ENCODE results near the gene NTM. TPM values are rescaled to one million over a fixed set of nuclear protein-coding genes. Genes with fewer than 3 reads are reported as not detected.

The NTM gene
- total RNA-seq, 1 experiment from 2014 or later: 2.7 TPM

DNA sequence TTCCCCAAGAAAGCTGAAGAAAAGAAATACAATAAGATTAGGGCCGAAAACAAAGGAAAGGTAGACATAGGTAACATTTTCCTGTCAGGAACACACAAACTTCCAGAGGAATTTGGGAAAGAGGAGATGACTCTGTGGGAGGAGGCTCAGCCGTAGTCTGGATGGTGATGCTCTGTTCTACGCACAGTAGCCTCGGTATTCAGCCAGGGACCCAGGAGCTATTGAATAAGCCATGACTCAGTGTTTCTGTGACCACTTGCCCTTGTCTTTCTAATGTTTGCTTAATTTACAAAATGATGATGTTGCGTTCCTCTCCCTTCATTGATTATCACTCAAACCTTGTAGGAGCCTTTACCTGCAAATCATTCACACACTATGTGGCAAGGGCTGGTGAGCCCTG is 745.0 kb downstream of the NTM start:
- no peak overlapping the region for H3K4me3 ChIP-seq (ENCODE audit: insufficient read depth, low read depth, low read length)
- H3K27me3 ChIP-seq (ENCODE audit: control insufficient read depth, insufficient read depth, low read length): no peaks in the 10 kb centered on the region
- no peak for DNase-seq
- H3K36me3 ChIP-seq (replicated peaks; ENCODE audit: control insufficient read depth, insufficient read depth, low read length): no peaks in the 10 kb centered on the region

DNA sequence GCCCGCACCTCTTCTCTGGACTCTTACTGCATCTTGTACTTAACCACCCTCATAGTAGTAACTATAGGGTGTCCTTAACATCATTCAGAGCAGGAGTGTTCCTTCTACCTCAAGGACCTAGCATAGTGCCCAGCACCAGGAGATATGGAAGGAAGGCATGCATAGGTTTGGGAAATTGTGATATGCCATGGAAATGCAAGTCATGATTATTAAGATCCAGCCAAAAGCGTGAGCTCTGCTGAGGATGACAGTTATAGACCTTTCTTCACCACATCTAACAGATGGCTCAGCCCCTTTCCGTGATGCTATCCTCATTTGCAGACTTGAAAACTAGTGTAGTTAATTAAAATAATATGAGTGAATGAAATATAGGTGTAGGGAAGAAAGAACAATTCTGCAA is 746.1 kb downstream of the NTM start:
- no peak for DNase-seq
- H3K27me3 ChIP-seq (ENCODE audit: control insufficient read depth, insufficient read depth, low read length): no peaks in the 10 kb centered on the region

GRCh38 chr11:132118661-132119060 is 748.2 kb downstream of the NTM start:
- Histone ChIP-seq H3K4me3 (ENCODE audit: insufficient read depth, low read depth, low read length) (no peak overlapping the region), H3K36me3 (replicated peaks; ENCODE audit: control insufficient read depth, insufficient read depth, low read length) (no peaks in the 10 kb centered on the region), H3K27me3 (ENCODE audit: control insufficient read depth, insufficient read depth, low read length) (no peaks in the 10 kb centered on the region)
- no peak for DNase-seq

More for the DNA sequence above, 746.1 kb downstream of the NTM start:
- Histone ChIP-seq H3K36me3 (replicated peaks; ENCODE audit: control insufficient read depth, insufficient read depth, low read length) (no peaks in the 10 kb centered on the region), H3K4me3 (ENCODE audit: insufficient read depth, low read depth, low read length) (no peak overlapping the region)

- DNase-seq: no peak
- no peak overlapping the region for H3K4me3 ChIP-seq (ENCODE audit: insufficient read depth, low read depth, low read length)
- no peaks in the 10 kb centered on the region for H3K36me3 ChIP-seq (replicated peaks; ENCODE audit: control insufficient read depth, insufficient read depth, low read length)
- H3K27me3 ChIP-seq (ENCODE audit: control insufficient read depth, insufficient read depth, low read length): no peaks in the 10 kb centered on the region
These were observed 749.2 kb downstream of the NTM start for GRCh38 chr11:132119573-132119972.

- no peak overlapping the region for H3K4me3 ChIP-seq (ENCODE audit: insufficient read depth, low read depth, low read length)
These were observed 752.3 kb downstream of the NTM start for GRCh38 chr11:132122735-132123134.

DNA sequence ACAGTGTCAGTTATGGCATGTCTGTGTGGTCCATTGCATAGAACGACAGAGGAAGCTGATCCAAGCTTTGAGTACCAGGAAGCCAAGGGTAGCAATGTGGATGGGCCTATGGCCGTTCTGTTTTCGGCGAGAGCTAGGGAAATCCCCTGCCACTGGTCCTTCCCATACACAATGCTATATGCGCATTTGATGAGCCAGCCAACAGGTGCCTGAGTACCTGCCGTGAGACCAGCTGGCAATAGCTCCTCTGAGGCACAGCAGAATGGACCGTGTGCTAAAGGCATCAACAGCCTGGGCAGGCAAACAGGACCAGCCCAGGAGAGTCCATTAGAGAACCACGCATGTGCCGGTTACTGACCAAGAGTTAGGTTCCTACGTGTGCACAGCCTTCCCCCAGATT is 753.0 kb downstream of the NTM start:
- no peaks in the 10 kb centered on the region for H3K27me3 ChIP-seq (ENCODE audit: control insufficient read depth, insufficient read depth, low read length)
- DNase-seq: peak; percentile 67

More at GRCh38 chr11:132122735-132123134, 752.3 kb downstream of the NTM start:
- no peak for DNase-seq
- H3K27me3 ChIP-seq (ENCODE audit: control insufficient read depth, insufficient read depth, low read length): no peaks in the 10 kb centered on the region
- H3K36me3 ChIP-seq (replicated peaks; ENCODE audit: control insufficient read depth, insufficient read depth, low read length): no peaks in the 10 kb centered on the region

GRCh38 chr11:132123854-132124835 is 753.7 kb downstream of the NTM start:
- Histone ChIP-seq H3K4me3 (ENCODE audit: insufficient read depth, low read depth, low read length) (no peak overlapping the region), H3K27me3 (ENCODE audit: control insufficient read depth, insufficient read depth, low read length) (no peaks in the 10 kb centered on the region), H3K36me3 (replicated peaks; ENCODE audit: control insufficient read depth, insufficient read depth, low read length) (no peaks in the 10 kb centered on the region)
- DNase-seq: peak; percentile 39

More for the DNA sequence above, 753.0 kb downstream of the NTM start:
- Histone ChIP-seq H3K36me3 (replicated peaks; ENCODE audit: control insufficient read depth, insufficient read depth, low read length) (no peaks in the 10 kb centered on the region), H3K4me3 (ENCODE audit: insufficient read depth, low read depth, low read length) (no peak overlapping the region)

GRCh38 chr11:132125988-132126871 is 755.8 kb downstream of the NTM start:
- no peaks in the 10 kb centered on the region for H3K36me3 ChIP-seq (replicated peaks; ENCODE audit: control insufficient read depth, insufficient read depth, low read length)
- H3K4me3 ChIP-seq (ENCODE audit: insufficient read depth, low read depth, low read length): peak overlapping the region; percentile 25
- DNase-seq: peak; percentile 67
- H3K27me3 ChIP-seq (ENCODE audit: control insufficient read depth, insufficient read depth, low read length): no peaks in the 10 kb centered on the region

DNA sequence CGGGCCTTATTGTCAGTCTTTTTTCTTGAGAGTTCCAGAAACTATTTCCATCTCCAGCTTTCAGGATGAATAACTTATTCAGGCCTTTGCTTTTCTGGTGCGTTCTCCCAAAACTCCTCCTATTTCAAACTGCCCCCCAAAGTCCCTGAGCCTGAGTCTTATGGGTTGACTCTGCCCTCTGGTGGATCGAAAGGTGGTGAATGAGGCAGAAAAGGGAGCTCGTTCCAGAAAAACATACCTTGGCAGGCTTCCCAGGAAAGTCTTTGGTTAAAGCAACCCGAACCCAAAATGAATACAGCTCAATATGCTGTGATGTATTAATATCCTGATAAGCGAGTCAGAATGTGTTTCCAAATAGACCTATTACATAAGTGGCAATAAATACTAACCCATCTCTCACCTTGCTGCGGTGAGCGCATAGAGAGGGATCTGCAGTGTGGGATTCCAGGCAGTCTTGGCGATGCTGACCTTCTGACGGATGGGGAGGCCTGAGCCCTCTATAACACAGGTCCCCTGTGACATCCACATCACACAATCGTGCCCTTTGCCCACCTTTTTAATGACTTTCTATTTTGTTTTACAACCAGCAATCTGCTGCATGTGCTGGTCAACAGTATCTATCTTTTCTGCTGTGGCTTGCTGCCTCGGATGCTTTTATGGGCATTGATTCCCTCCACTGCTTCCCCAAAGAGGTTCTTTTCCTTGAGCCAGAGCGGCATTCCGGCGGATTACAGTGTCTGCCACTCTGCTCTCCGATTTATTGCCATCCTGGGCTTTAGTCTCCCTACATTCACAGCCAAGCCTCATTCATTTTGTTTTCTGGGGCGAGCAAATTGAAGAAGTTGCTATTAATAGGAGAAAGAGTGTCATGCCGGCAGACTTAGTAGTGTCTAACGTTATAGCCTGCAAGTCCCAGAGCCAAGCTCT is 756.8 kb downstream of the NTM start:
- peak overlapping the region; percentile 25 for H3K4me3 ChIP-seq (ENCODE audit: insufficient read depth, low read depth, low read length)
- DNase-seq: peak; percentile 77
- H3K27me3 ChIP-seq (ENCODE audit: control insufficient read depth, insufficient read depth, low read length): no peaks in the 10 kb centered on the region
- no peaks in the 10 kb centered on the region for H3K36me3 ChIP-seq (replicated peaks; ENCODE audit: control insufficient read depth, insufficient read depth, low read length)

- H3K36me3 ChIP-seq (replicated peaks; ENCODE audit: control insufficient read depth, insufficient read depth, low read length): no peaks in the 10 kb centered on the region
- no peak overlapping the region for H3K4me3 ChIP-seq (ENCODE audit: insufficient read depth, low read depth, low read length)
- DNase-seq: no peak
- no peaks in the 10 kb centered on the region for H3K27me3 ChIP-seq (ENCODE audit: control insufficient read depth, insufficient read depth, low read length)
These were observed 757.5 kb downstream of the NTM start for GRCh38 chr11:132127900-132128288.

- no peaks in the 10 kb centered on the region for H3K36me3 ChIP-seq (replicated peaks; ENCODE audit: control insufficient read depth, insufficient read depth, low read length)
- no peak for DNase-seq
- H3K4me3 ChIP-seq (ENCODE audit: insufficient read depth, low read depth, low read length): no peak overlapping the region
- H3K27me3 ChIP-seq (ENCODE audit: control insufficient read depth, insufficient read depth, low read length): no peaks in the 10 kb centered on the region
These were observed 760.6 kb downstream of the NTM start for GRCh38 chr11:132131047-132131446.

- DNase-seq: peak; percentile 73
- Histone ChIP-seq H3K4me3 (ENCODE audit: insufficient read depth, low read depth, low read length) (no peak overlapping the region), H3K27me3 (ENCODE audit: control insufficient read depth, insufficient read depth, low read length) (no peaks in the 10 kb centered on the region), H3K36me3 (replicated peaks; ENCODE audit: control insufficient read depth, insufficient read depth, low read length) (no peaks in the 10 kb centered on the region)
These were observed 761.5 kb downstream of the NTM start for GRCh38 chr11:132131961-132132360.

GRCh38 chr11:132134322-132134721 is 763.9 kb downstream of the NTM start:
- H3K36me3 ChIP-seq (replicated peaks; ENCODE audit: control insufficient read depth, insufficient read depth, low read length): no peaks in the 10 kb centered on the region
- no peaks in the 10 kb centered on the region for H3K27me3 ChIP-seq (ENCODE audit: control insufficient read depth, insufficient read depth, low read length)
- DNase-seq: no peak
- H3K4me3 ChIP-seq (ENCODE audit: insufficient read depth, low read depth, low read length): no peak overlapping the region
